ENCODE data around the gene EDRF1.

EDRF1 gene

GRCh38 chr10:125761961-125762360 is 42.5 kb downstream of the EDRF1 start:
- CTCF ChIA-PET, result no interaction called here
- Histone ChIP-seq H3K4me3 (ENCODE audit: low read depth, low read length) (no peak overlapping the region), H3K9me3 (ENCODE audit: control insufficient read depth, insufficient read depth, low read depth, low read length) (no peaks in the 10 kb centered on the region), H3K36me3 (ENCODE audit: control insufficient read depth in 2 of 2, insufficient read depth in 1 of 2, low read length in 2 of 2) (peaks cover 67 to 87% of the 10 kb centered on the region in 2 experiments), H3K27ac (ENCODE audit: extremely low read depth, low read depth, low read length) (no peak overlapping the region), H3K4me1 (ENCODE audit: control insufficient read depth, insufficient read depth, low read length) (peaks cover 4% of the 10 kb centered on the region; the same call in 1 of the 2 replicates)
- POLR2A ChIA-PET, result no interaction called here
- TF ChIP-seq ZNF677 (tag by site-specific recombination; IDR thresholded peaks at IDR 0.05) (no peak), GLIS2 (tag by site-specific recombination; IDR thresholded peaks at IDR 0.05) (no peak), ZNF626 (tag by site-specific recombination; IDR thresholded peaks at IDR 0.05) (no peak), ZNF664 (tag by site-specific recombination; IDR thresholded peaks at IDR 0.05) (no peak), ZNF335 (tag by site-specific recombination; conservative IDR thresholded peaks at IDR 0.05) (no peak), ZNF423 (tag by site-specific recombination; IDR thresholded peaks at IDR 0.05) (no peak), CTCF (tag by site-specific recombination; IDR thresholded peaks at IDR 0.05) (no peak), ZNF202 (tag by site-specific recombination; IDR thresholded peaks at IDR 0.05; ENCODE audit: borderline replicate concordance) (no peak), ZNF37A (tag by site-specific recombination; IDR thresholded peaks at IDR 0.05) (no peak), ZNF488 (tag by site-specific recombination; IDR thresholded peaks at IDR 0.05) (no peak)

- CTCF ChIA-PET, result interaction anchor here (0.6 kb wide), 1 partner anchor 17 kb away, joined by 3 read pairs; no protein-coding TSS in a partner anchor
- peaks cover under 1% of the 10 kb centered on the region; the same call in 1 of the 2 replicates for H3K4me1 ChIP-seq (ENCODE audit: control insufficient read depth, insufficient read depth, low read length)
- H3K4me3 ChIP-seq (ENCODE audit: low read depth, low read length), result no peak overlapping the region
- POLR2A ChIA-PET, result no interaction called here
- H3K27ac ChIP-seq (ENCODE audit: extremely low read depth, low read depth, low read length), result no peak overlapping the region
- peaks cover 60 to 83% of the 10 kb centered on the region in 2 experiments for H3K36me3 ChIP-seq (ENCODE audit: control insufficient read depth in 2 of 2, insufficient read depth in 1 of 2, low read length in 2 of 2)
- H3K9me3 ChIP-seq (ENCODE audit: control insufficient read depth, insufficient read depth, low read depth, low read length), result no peaks in the 10 kb centered on the region
- no peak for TF ChIP-seq YY1 (tag by site-specific recombination; IDR thresholded peaks at IDR 0.05)
- TF ChIP-seq ZNF114 (tag by site-specific recombination; IDR thresholded peaks at IDR 0.05), result no peak
- TF ChIP-seq YY2 (tag by site-specific recombination; IDR thresholded peaks at IDR 0.05), result no peak
- TF ChIP-seq ZSCAN18 (tag by site-specific recombination; IDR thresholded peaks at IDR 0.05), result no peak
- no peak for TF ChIP-seq ZNF302 (tag by site-specific recombination; IDR thresholded peaks at IDR 0.05; ENCODE audit: low read depth)
- no peak for TF ChIP-seq ZNF677 (tag by site-specific recombination; IDR thresholded peaks at IDR 0.05)
- TF ChIP-seq PRDM6 (tag by site-specific recombination; IDR thresholded peaks at IDR 0.05), result no peak
- TF ChIP-seq ZBTB6 (tag by site-specific recombination; IDR thresholded peaks at IDR 0.05), result no peak
- TF ChIP-seq ZNF280C (tag by site-specific recombination; IDR thresholded peaks at IDR 0.05), result no peak
- TF ChIP-seq PRDM1 (tag by site-specific recombination; IDR thresholded peaks at IDR 0.05), result no peak
- TF ChIP-seq ZBTB48 (tag by site-specific recombination; IDR thresholded peaks at IDR 0.05), result no peak
- TF ChIP-seq ZNF398 (tag by site-specific recombination; IDR thresholded peaks at IDR 0.05), result no peak
- TF ChIP-seq ZFHX2 (tag by site-specific recombination; conservative IDR thresholded peaks at IDR 0.05), result no peak
- no peak for TF ChIP-seq ZNF670 (tag by site-specific recombination; IDR thresholded peaks at IDR 0.05; ENCODE audit: low read depth)
These were observed 43.5 kb downstream of the EDRF1 start for GRCh38 chr10:125762692-125763648.

Measured in HEK293 (cell line).